Measurements from ENCODE around the gene NBAS. TPM values are rescaled to one million over a fixed set of nuclear protein-coding genes. Genes with fewer than 3 reads are reported as not detected.

NBAS gene
- polyA plus RNA-seq, 1 of the 3 experiments (the other 2 are of a cell fraction) = 12.0 TPM

DNA sequence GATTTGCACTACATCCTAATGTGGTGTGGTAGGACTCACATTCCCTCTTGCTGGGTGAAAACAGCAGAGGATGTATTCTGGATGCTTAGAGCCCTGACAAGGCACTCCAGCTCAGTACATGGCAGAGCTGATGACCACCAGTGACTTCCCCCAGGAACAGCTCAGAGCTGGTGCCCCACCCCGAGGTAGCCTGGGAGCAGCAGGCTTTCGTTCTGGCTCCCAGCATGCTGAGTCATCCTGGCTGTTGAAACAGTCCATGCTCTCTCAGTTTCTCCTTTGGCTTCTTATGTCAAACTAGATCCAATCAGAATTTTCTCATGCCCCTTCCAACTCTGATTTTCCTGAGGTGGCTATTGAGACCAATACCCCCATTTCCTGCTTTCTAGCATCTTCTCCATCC, 438.2 kb downstream of the NBAS start (continued):
- TF ChIP-seq, protein P1, sequence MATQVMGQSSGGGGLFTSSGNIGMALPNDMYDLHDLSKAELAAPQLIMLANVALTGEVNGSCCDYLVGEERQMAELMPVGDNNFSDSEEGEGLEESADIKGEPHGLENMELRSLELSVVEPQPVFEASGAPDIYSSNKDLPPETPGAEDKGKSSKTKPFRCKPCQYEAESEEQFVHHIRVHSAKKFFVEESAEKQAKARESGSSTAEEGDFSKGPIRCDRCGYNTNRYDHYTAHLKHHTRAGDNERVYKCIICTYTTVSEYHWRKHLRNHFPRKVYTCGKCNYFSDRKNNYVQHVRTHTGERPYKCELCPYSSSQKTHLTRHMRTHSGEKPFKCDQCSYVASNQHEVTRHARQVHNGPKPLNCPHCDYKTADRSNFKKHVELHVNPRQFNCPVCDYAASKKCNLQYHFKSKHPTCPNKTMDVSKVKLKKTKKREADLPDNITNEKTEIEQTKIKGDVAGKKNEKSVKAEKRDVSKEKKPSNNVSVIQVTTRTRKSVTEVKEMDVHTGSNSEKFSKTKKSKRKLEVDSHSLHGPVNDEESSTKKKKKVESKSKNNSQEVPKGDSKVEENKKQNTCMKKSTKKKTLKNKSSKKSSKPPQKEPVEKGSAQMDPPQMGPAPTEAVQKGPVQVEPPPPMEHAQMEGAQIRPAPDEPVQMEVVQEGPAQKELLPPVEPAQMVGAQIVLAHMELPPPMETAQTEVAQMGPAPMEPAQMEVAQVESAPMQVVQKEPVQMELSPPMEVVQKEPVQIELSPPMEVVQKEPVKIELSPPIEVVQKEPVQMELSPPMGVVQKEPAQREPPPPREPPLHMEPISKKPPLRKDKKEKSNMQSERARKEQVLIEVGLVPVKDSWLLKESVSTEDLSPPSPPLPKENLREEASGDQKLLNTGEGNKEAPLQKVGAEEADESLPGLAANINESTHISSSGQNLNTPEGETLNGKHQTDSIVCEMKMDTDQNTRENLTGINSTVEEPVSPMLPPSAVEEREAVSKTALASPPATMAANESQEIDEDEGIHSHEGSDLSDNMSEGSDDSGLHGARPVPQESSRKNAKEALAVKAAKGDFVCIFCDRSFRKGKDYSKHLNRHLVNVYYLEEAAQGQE (IDR thresholded peaks at IDR 0.05; ENCODE audit: low read depth, low read length) = no peak
- no peak for TF ChIP-seq CHD2 (IDR thresholded peaks at IDR 0.05; ENCODE audit: low read length, partially characterized antibody)
- TF ChIP-seq, protein P2, sequence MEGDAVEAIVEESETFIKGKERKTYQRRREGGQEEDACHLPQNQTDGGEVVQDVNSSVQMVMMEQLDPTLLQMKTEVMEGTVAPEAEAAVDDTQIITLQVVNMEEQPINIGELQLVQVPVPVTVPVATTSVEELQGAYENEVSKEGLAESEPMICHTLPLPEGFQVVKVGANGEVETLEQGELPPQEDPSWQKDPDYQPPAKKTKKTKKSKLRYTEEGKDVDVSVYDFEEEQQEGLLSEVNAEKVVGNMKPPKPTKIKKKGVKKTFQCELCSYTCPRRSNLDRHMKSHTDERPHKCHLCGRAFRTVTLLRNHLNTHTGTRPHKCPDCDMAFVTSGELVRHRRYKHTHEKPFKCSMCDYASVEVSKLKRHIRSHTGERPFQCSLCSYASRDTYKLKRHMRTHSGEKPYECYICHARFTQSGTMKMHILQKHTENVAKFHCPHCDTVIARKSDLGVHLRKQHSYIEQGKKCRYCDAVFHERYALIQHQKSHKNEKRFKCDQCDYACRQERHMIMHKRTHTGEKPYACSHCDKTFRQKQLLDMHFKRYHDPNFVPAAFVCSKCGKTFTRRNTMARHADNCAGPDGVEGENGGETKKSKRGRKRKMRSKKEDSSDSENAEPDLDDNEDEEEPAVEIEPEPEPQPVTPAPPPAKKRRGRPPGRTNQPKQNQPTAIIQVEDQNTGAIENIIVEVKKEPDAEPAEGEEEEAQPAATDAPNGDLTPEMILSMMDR (IDR thresholded peaks at IDR 0.05) = no peak

DNA sequence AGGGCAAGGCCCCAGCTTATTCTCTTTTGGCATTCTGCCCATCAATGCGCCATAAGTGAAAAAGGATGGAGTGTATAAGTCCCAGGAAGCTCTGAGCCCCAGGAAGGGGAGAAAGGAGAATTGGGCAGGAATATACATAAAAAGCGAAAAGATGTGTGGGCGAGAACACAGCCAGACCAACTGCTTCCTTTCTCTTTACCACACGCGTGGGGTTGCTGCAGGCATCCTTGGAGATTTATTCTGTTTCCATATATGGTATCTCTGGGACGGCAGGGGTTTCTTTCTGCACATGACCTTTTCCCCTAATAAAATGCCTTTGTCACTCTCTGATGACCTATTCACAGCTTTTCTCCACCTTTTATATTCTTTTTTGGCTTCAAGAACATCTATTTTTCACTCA, 440.5 kb downstream of the NBAS start:
- no peak for DNase-seq
- CTCF ChIA-PET = interaction anchor here (1.0 kb wide), 1 partner anchor 13 kb away, joined by 3 read pairs; no protein-coding TSS in a partner anchor

More for the DNA sequence above, 440.5 kb downstream of the NBAS start:
- no peak overlapping the region for H2AFZ ChIP-seq (ENCODE audit: low read depth)
- H3F3A ChIP-seq (replicated peaks; ENCODE audit: insufficient read depth) = no peaks in the 10 kb centered on the region
- TF ChIP-seq, protein P3, sequence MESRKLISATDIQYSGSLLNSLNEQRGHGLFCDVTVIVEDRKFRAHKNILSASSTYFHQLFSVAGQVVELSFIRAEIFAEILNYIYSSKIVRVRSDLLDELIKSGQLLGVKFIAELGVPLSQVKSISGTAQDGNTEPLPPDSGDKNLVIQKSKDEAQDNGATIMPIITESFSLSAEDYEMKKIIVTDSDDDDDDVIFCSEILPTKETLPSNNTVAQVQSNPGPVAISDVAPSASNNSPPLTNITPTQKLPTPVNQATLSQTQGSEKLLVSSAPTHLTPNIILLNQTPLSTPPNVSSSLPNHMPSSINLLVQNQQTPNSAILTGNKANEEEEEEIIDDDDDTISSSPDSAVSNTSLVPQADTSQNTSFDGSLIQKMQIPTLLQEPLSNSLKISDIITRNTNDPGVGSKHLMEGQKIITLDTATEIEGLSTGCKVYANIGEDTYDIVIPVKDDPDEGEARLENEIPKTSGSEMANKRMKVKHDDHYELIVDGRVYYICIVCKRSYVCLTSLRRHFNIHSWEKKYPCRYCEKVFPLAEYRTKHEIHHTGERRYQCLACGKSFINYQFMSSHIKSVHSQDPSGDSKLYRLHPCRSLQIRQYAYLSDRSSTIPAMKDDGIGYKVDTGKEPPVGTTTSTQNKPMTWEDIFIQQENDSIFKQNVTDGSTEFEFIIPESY (IDR thresholded peaks at IDR 0.05; ENCODE audit: borderline replicate concordance, low read depth) = no peak
- TF ChIP-seq MEF2A (IDR thresholded peaks at IDR 0.05; ENCODE audit: borderline replicate concordance, low read depth) (no peak), MXI1 (IDR thresholded peaks at IDR 0.05; ENCODE audit: low read depth, low read length) (no peak), GABPA (IDR thresholded peaks at IDR 0.05; ENCODE audit: low read depth) (no peak), TAF1 (IDR thresholded peaks at IDR 0.05; ENCODE audit: borderline replicate concordance, low read depth, low read length) (no peak), POLR2AphosphoS5 (IDR thresholded peaks at IDR 0.05; ENCODE audit: low read depth, low read length) (no peak), SIN3A (IDR thresholded peaks at IDR 0.05; ENCODE audit: borderline replicate concordance, low read depth, low read length) (no peak), FOXM1 (IDR thresholded peaks at IDR 0.05; ENCODE audit: low read depth) (no peak), FOXJ3 (CRISPR knock-in tag; IDR thresholded peaks at IDR 0.05) (no peak), CHD2 (IDR thresholded peaks at IDR 0.05; ENCODE audit: low read length, partially characterized antibody) (no peak), YY1 (IDR thresholded peaks at IDR 0.05; ENCODE audit: low read depth) (no peak), EP300 (IDR thresholded peaks at IDR 0.05; ENCODE audit: borderline replicate concordance in 1 of 2, low read depth in 1 of 2, low read length in 1 of 2) (no peak), GATA2 (CRISPR knock-in tag; IDR thresholded peaks at IDR 0.05) (no peak)
- TF ChIP-seq, protein P2 (IDR thresholded peaks at IDR 0.05) = no peak
- no peaks in the 10 kb centered on the region for H3K79me2 ChIP-seq (ENCODE audit: insufficient read depth)
- H3K4me1 ChIP-seq (ENCODE audit: control insufficient read depth in 1 of 2, insufficient read depth in 2 of 2, low read depth in 1 of 2, low read length in 1 of 2) = no peaks in the 10 kb centered on the region
- no peak overlapping the region for H3K4me3 ChIP-seq (ENCODE audit: low read depth in 2 of 2, low read length in 1 of 2)
- H3K4me2 ChIP-seq = no peak overlapping the region
- H3K36me3 ChIP-seq (replicated peaks in 1 of 2; ENCODE audit: control insufficient read depth in 1 of 2, insufficient read depth in 2 of 2, low read length in 1 of 2) = no peaks in the 10 kb centered on the region
- 75% methylated on average over 6 of the region's 6 CpGs for WGBS (ENCODE audit: low lambda C conversion rate)
- no peaks in the 10 kb centered on the region for H4K20me1 ChIP-seq (ENCODE audit: insufficient read depth)
- no peaks in the 10 kb centered on the region for H3K27me3 ChIP-seq (ENCODE audit: insufficient read depth)
- no peaks in the 10 kb centered on the region for H3K9me3 ChIP-seq
- H3K9ac ChIP-seq = no peak overlapping the region
- no peak overlapping the region for H3K27ac ChIP-seq (ENCODE audit: low read depth in 2 of 2, low read length in 1 of 2)
- no peaks in the 10 kb centered on the region for H3K9me2 ChIP-seq
- POLR2A ChIA-PET = no interaction called here

Data from SK-N-SH (cell line).